ENCODE measurements around the gene SMYD2. TPM values are rescaled to one million over a fixed set of nuclear protein-coding genes. Genes with fewer than 3 reads are reported as not detected.

SMYD2 gene
- polyA plus RNA-seq, 1 donor from 2014 or later, result 36.9 TPM

- no peak overlapping the region for H3K27ac ChIP-seq (ENCODE audit: low read length)
- H3K4me2 ChIP-seq (ENCODE audit: low read length), result no peak overlapping the region
- H3K9ac ChIP-seq (ENCODE audit: low read length), result no peak overlapping the region
- no peaks in the 10 kb centered on the region for H3K27me3 ChIP-seq (ENCODE audit: insufficient read depth, low read depth, low read length)
- no peak overlapping the region for H3K4me3 ChIP-seq (ENCODE audit: low read length)
- H3F3A ChIP-seq (ENCODE audit: insufficient read depth, low read length, poor library complexity, severe bottlenecking), result no peaks in the 10 kb centered on the region
- no peaks in the 10 kb centered on the region for H4K20me1 ChIP-seq (ENCODE audit: insufficient read depth)
- no peaks in the 10 kb centered on the region for H3K9me3 ChIP-seq (ENCODE audit: low read length)
- no peak overlapping the region for H2AFZ ChIP-seq (ENCODE audit: low read depth, low read length)
- TF ChIP-seq EZH2 (IDR thresholded peaks at IDR 0.05; ENCODE audit: borderline replicate concordance, insufficient read depth, low read length, poor library complexity, severe bottlenecking), result no peak
- no peak for TF ChIP-seq RAD21 (conservative IDR thresholded peaks at IDR 0.05)
- no peak for TF ChIP-seq TAF1 (IDR thresholded peaks at IDR 0.05; ENCODE audit: low read depth)
- no peak for TF ChIP-seq EP300 (conservative IDR thresholded peaks at IDR 0.05; ENCODE audit: poor library complexity, severe bottlenecking)
- no peak for TF ChIP-seq POLR2AphosphoS5 (IDR thresholded peaks at IDR 0.05)
- TF ChIP-seq MXI1 (conservative IDR thresholded peaks at IDR 0.05; ENCODE audit: poor library complexity, severe bottlenecking), result no peak
- TF ChIP-seq CTCF (IDR thresholded peaks at IDR 0.05; ENCODE audit: poor library complexity, severe bottlenecking), result no peak
- TF ChIP-seq REST (IDR thresholded peaks at IDR 0.05; ENCODE audit: borderline replicate concordance), result no peak
- TF ChIP-seq SMC3 (conservative IDR thresholded peaks at IDR 0.05; ENCODE audit: poor library complexity), result no peak
- no peaks in the 10 kb centered on the region for H3K79me2 ChIP-seq (replicated peaks; ENCODE audit: insufficient read depth, low read length)
- H3K36me3 ChIP-seq (ENCODE audit: insufficient read depth, low read length), result no peaks in the 10 kb centered on the region
- H3K9me2 ChIP-seq (ENCODE audit: insufficient read depth, low read length), result no peaks in the 10 kb centered on the region
Measured at GRCh38 chr1:214372092-214372491, 91.1 kb downstream of the SMYD2 start.

GRCh38 chr1:214377485-214377884 is 96.5 kb downstream of the SMYD2 start:
- Histone ChIP-seq H3K9ac (ENCODE audit: low read length) (no peak overlapping the region), H3K36me3 (ENCODE audit: insufficient read depth, low read length) (no peaks in the 10 kb centered on the region), H3K9me2 (ENCODE audit: insufficient read depth, low read length) (no peaks in the 10 kb centered on the region), H4K20me1 (ENCODE audit: insufficient read depth) (no peaks in the 10 kb centered on the region), H2AFZ (ENCODE audit: low read depth, low read length) (no peak overlapping the region), H3K27ac (ENCODE audit: low read length) (no peak overlapping the region), H3F3A (ENCODE audit: insufficient read depth, low read length, poor library complexity, severe bottlenecking) (no peaks in the 10 kb centered on the region), H3K9me3 (ENCODE audit: low read length) (no peaks in the 10 kb centered on the region), H3K79me2 (replicated peaks; ENCODE audit: insufficient read depth, low read length) (no peaks in the 10 kb centered on the region), H3K4me3 (ENCODE audit: low read length) (no peak overlapping the region), H3K4me2 (ENCODE audit: low read length) (no peak overlapping the region), H3K27me3 (ENCODE audit: insufficient read depth, low read depth, low read length) (no peaks in the 10 kb centered on the region)
- TF ChIP-seq EP300 (conservative IDR thresholded peaks at IDR 0.05; ENCODE audit: poor library complexity, severe bottlenecking) (no peak), MXI1 (conservative IDR thresholded peaks at IDR 0.05; ENCODE audit: poor library complexity, severe bottlenecking) (no peak), SMC3 (conservative IDR thresholded peaks at IDR 0.05; ENCODE audit: poor library complexity) (no peak), POLR2AphosphoS5 (IDR thresholded peaks at IDR 0.05) (no peak), REST (IDR thresholded peaks at IDR 0.05; ENCODE audit: borderline replicate concordance) (no peak), TAF1 (IDR thresholded peaks at IDR 0.05; ENCODE audit: low read depth) (no peak), EZH2 (IDR thresholded peaks at IDR 0.05; ENCODE audit: borderline replicate concordance, insufficient read depth, low read length, poor library complexity, severe bottlenecking) (no peak), CTCF (IDR thresholded peaks at IDR 0.05; ENCODE audit: poor library complexity, severe bottlenecking) (no peak), RAD21 (conservative IDR thresholded peaks at IDR 0.05) (no peak)

Data from neural cell (in vitro differentiated cells).